GM21381 (cell line): Measurements from ENCODE around the gene VAPA.

Experiments
- ATAC-seq: cut with Tn5 transposase; IDR thresholded peaks from one replicate; pipeline ENCODE4 v1.9.1; 2021; ENCODE audit warnings: mild to moderate bottlenecking, moderate library complexity; ENCODE audit not compliant: unreplicated experiment

Gene VAPA

GRCh38 chr18:9931678-9932077 lies 17.9 kb downstream of the VAPA start:
- no peak for ATAC-seq

- no peak for ATAC-seq
Measured at GRCh38 chr18:9933865-9934264, 20.0 kb downstream of the VAPA start.

- ATAC-seq, result no peak
Measured at GRCh38 chr18:9934274-9934673, 20.5 kb downstream of the VAPA start.

- ATAC-seq, result no peak
Measured at GRCh38 chr18:9941103-9941502, 27.3 kb downstream of the VAPA start.

GRCh38 chr18:9941660-9942059 lies 27.8 kb downstream of the VAPA start:
- ATAC-seq, result no peak

GRCh38 chr18:9943311-9943710 lies 29.5 kb downstream of the VAPA start:
- no peak for ATAC-seq

- ATAC-seq, result no peak
Measured at GRCh38 chr18:9944805-9945204, 31.0 kb downstream of the VAPA start.

GRCh38 chr18:9946831-9947230 lies 33.0 kb downstream of the VAPA start:
- ATAC-seq, result no peak

GRCh38 chr18:9947248-9947647 lies 33.4 kb downstream of the VAPA start:
- no peak for ATAC-seq

GRCh38 chr18:9949315-9949714 lies 35.5 kb downstream of the VAPA start:
- ATAC-seq, result no peak

GRCh38 chr18:9949861-9950260 lies 36.0 kb downstream of the VAPA start:
- no peak for ATAC-seq

GRCh38 chr18:9950289-9951016 lies 36.6 kb downstream of the VAPA start:
- no peak for ATAC-seq

- ATAC-seq, result no peak
Measured at GRCh38 chr18:9951022-9951859, 37.4 kb downstream of the VAPA start.

GRCh38 chr18:9952633-9953416 lies 39.0 kb downstream of the VAPA start:
- ATAC-seq, result no peak

- ATAC-seq, result no peak
Measured at GRCh38 chr18:9958861-9959399, 45.1 kb downstream of the VAPA start.

- ATAC-seq, result no peak
Measured at GRCh38 chr18:9959564-9959963, 45.7 kb downstream of the VAPA start.

- no peak for ATAC-seq
Measured at GRCh38 chr18:9960258-9960904, 46.6 kb downstream of the VAPA start.

GRCh38 chr18:9961041-9961440 lies 47.2 kb downstream of the VAPA start:
- no peak for ATAC-seq

GRCh38 chr18:9965711-9966624 lies 52.2 kb downstream of the VAPA start:
- no peak for ATAC-seq
